Measurements from ENCODE around the gene KDR. TPM values are rescaled to one million over a fixed set of nuclear protein-coding genes. Genes with fewer than 3 reads are reported as not detected.

The KDR gene
- total and polyA plus RNA-seq, 12 donors: 9.3 to 45.7 (median 23.4) TPM

- H3K27ac ChIP-seq: no peak overlapping the region
- ATAC-seq (no peak), DNase-seq (no peak)
- WGBS, 2 donors: 92% methylated on average over 10 of the region's 10 CpGs
- peaks cover 0 to 100% (median 5%) of the 10 kb centered on the region in 9 donors for H3K36me3 ChIP-seq
- no peaks in the 10 kb centered on the region for H3K9me3 ChIP-seq
- no peak for TF ChIP-seq CTCF (IDR thresholded peaks at IDR 0.05)
- H3K27me3 ChIP-seq: no peaks in the 10 kb centered on the region
- intact Hi-C loops (cut with DNase I): no loop called here
- no peak overlapping the region for H3K4me3 ChIP-seq
- H3K4me1 ChIP-seq: peaks cover 0 to 15% (median 7%) of the 10 kb centered on the region in 9 donors
These were observed 26.8 kb downstream of the KDR start for GRCh38 chr4:55098456-55099204.

- no peaks in the 10 kb centered on the region for H3K27me3 ChIP-seq
- 88 to 94% methylated on average over 4 of the region's 4 CpGs for WGBS, 2 donors
These were observed 28.8 kb downstream of the KDR start for GRCh38 chr4:55096619-55097018.

GRCh38 chr4:55096045-55096444 is 29.4 kb downstream of the KDR start:
- DNase-seq: no peak
- Histone ChIP-seq H3K27me3 (no peaks in the 10 kb centered on the region), H3K27ac (no peak overlapping the region), H3K4me3 (no peak overlapping the region), H3K9me3 (no peaks in the 10 kb centered on the region), H3K4me1 (peaks cover 3 to 41% (median 23%) of the 10 kb centered on the region in 9 donors), H3K36me3 (peaks cover 0 to 100% (median 5%) of the 10 kb centered on the region in 9 donors)
- intact Hi-C loops (cut with DNase I): no loop called here
- ATAC-seq: no peak
- TF ChIP-seq CTCF (IDR thresholded peaks at IDR 0.05): no peak
- WGBS, 2 donors: 79 to 87% methylated on average over 3 of the region's 3 CpGs

More at GRCh38 chr4:55096619-55097018, 28.8 kb downstream of the KDR start:
- DNase-seq (no peak), ATAC-seq (no peak)
- no peak overlapping the region for H3K27ac ChIP-seq
- intact Hi-C loops (cut with DNase I): no loop called here
- H3K9me3 ChIP-seq: no peaks in the 10 kb centered on the region
- no peak overlapping the region for H3K4me3 ChIP-seq
- H3K36me3 ChIP-seq: peaks cover 0 to 100% (median 5%) of the 10 kb centered on the region in 9 donors
- peaks cover under 1 to 35% (median 18%) of the 10 kb centered on the region in 9 donors for H3K4me1 ChIP-seq
- TF ChIP-seq CTCF (IDR thresholded peaks at IDR 0.05): no peak

GRCh38 chr4:55092504-55092903 is 32.9 kb downstream of the KDR start:
- Histone ChIP-seq H3K27ac (peak overlapping the region in 2 of 10 donors; percentile 29 to 32), H3K4me3 (no peak overlapping the region), H3K27me3 (no peaks in the 10 kb centered on the region), H3K9me3 (no peaks in the 10 kb centered on the region), H3K4me1 (peaks cover 3 to 76% (median 38%) of the 10 kb centered on the region in 9 donors), H3K36me3 (peaks cover 0 to 91% (median 5%) of the 10 kb centered on the region in 9 donors)
- ATAC-seq (no peak), DNase-seq (no peak)
- no peak for TF ChIP-seq CTCF (IDR thresholded peaks at IDR 0.05)
- intact Hi-C loops (cut with DNase I): no loop called here
- 89 to 96% methylated on average over 2 of the region's 2 CpGs for WGBS, 2 donors

All from heart right ventricle (tissue), 16 donors.